Limb (tissue), 2 donors: ENCODE data around the gene SLC43A2.
"Not testable (repeated sequence)": the region's sequence is repeated elsewhere in the genome, so short reads cannot be mapped to it uniquely, and the experiment has no call there.

Source experiments
- DNase-seq, 2 donors: peaks; one replicate each; pipeline ENCODE4 v3.0.0-alpha.2; 2016; ENCODE audit errors: extremely low spot score in 2 of 2

SLC43A2 gene

GRCh38 chr17:1590029-1590746 lies 38.4 kb downstream of the SLC43A2 start:
- no peak for DNase-seq

- DNase-seq = no peak
Measured at GRCh38 chr17:1588821-1589585, 39.6 kb downstream of the SLC43A2 start.

GRCh38 chr17:1584167-1584566 lies 44.5 kb downstream of the SLC43A2 start:
- DNase-seq = no peak

- DNase-seq = no peak
Measured at GRCh38 chr17:1583556-1583955, 45.1 kb downstream of the SLC43A2 start.

GRCh38 chr17:1582374-1582773 lies 46.3 kb downstream of the SLC43A2 start:
- DNase-seq = no peak

GRCh38 chr17:1580979-1581676 lies 47.5 kb downstream of the SLC43A2 start:
- DNase-seq = no peak

GRCh38 chr17:1578029-1578428 lies 50.6 kb downstream of the SLC43A2 start:
- no peak for DNase-seq

GRCh38 chr17:1577583-1578013 lies 51.0 kb downstream of the SLC43A2 start:
- no peak for DNase-seq

- peak; percentile 36 to 76 for DNase-seq
Measured at GRCh38 chr17:1577182-1577581, 51.5 kb downstream of the SLC43A2 start.

- DNase-seq = no peak
Measured at GRCh38 chr17:1576500-1576899, 52.1 kb downstream of the SLC43A2 start.

GRCh38 chr17:1574697-1575471 lies 53.8 kb downstream of the SLC43A2 start:
- no peak for DNase-seq

- peak; percentile 70 to 88 for DNase-seq
Measured at GRCh38 chr17:1573932-1574696, 54.5 kb downstream of the SLC43A2 start.

GRCh38 chr17:1572646-1573045 lies 56.0 kb downstream of the SLC43A2 start:
- DNase-seq = not testable (repeated sequence)

GRCh38 chr17:1571341-1571704 lies 57.3 kb downstream of the SLC43A2 start:
- DNase-seq = no peak

GRCh38 chr17:1568950-1569810 lies 59.5 kb downstream of the SLC43A2 start:
- DNase-seq = no peak

GRCh38 chr17:1566505-1567199 lies 62.0 kb downstream of the SLC43A2 start:
- DNase-seq = no peak

GRCh38 chr17:1565877-1566276 lies 62.8 kb downstream of the SLC43A2 start:
- no peak for DNase-seq

- DNase-seq = no peak
Measured at GRCh38 chr17:1563786-1564613, 64.6 kb downstream of the SLC43A2 start.
